ENCODE measurements around the gene GAR1.

- TF ChIP-seq CTCF (IDR thresholded peaks at IDR 0.05) (no peak), POLR2A (IDR thresholded peaks at IDR 0.05) (no peak), POLR2AphosphoS5 (IDR thresholded peaks at IDR 0.05) (no peak), EP300 (IDR thresholded peaks at IDR 0.05) (no peak)
These were observed 5.0 kb downstream of the GAR1 start for GRCh38 chr4:109820563-109820962.

Data from sigmoid colon (tissue), 4 donors.